HG03378 (cell line): ENCODE measurements around the gene AKAP6.

Experiments used
- ATAC-seq: cut with Tn5 transposase; IDR thresholded peaks from one replicate; pipeline ENCODE4 v1.9.1; 2021; ENCODE audit warnings: mild to moderate bottlenecking, moderate library complexity; ENCODE audit not compliant: unreplicated experiment

AKAP6 gene

GRCh38 chr14:32473464-32473855 lies 144.4 kb downstream of the AKAP6 start:
- no peak for ATAC-seq

DNA sequence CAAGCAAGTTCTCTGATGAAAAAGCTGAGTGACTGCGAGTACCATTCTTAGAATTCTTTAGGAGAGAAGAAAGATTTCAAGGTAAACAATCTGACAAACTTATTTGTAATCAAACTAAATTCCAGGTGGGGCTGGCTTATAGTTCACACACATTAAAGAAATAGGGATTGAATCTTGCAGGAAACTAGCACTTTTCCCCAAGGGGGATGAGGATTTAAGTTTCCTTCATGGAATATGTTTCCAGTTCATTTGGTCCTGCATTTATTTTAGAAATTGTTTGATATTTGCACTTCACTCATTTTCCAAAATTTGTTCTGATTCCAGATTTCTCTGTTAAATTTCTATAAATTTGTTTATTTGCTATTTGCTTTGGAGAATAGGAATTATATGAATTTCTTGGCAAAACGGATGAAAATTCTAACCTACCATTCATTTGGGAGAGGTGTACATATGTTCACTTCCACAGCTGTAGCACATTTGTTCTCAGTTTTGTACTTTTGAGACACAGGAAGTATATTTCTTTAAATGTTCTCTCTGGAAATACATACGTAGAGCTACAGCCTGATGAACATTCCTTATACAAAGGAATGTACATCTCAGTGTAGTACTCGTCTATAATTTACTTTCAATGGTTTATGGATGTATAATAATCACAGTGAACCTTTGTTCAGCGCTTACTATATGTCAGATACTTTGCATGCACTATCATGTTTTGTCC lies 145.5 kb downstream of the AKAP6 start:
- ATAC-seq: no peak

- no peak for ATAC-seq
Observed at GRCh38 chr14:32476532-32476931, 147.4 kb downstream of the AKAP6 start.

- no peak for ATAC-seq
Observed at GRCh38 chr14:32477396-32477795, 148.3 kb downstream of the AKAP6 start.

DNA sequence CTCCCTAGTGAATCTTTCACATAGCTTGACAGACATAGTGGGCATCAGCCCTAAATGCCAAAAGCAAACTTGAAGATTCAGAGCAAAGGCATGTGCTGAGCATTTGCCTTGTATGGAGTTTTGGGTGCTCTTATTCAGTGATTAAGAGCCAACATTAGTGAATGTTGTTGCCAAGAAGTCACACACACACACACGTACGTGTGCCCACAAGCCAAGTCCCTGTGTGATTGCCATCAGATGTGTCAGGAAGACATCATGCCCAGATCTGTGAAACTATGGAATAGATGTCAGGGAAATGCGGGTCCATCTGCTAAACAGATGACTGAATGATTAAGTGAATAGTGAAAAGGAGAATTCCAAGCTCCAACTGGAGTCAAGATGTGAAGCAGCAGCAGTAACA lies 149.0 kb downstream of the AKAP6 start:
- ATAC-seq: no peak

GRCh38 chr14:32480337-32480736 lies 151.2 kb downstream of the AKAP6 start:
- ATAC-seq: no peak

- no peak for ATAC-seq
Observed at GRCh38 chr14:32481707-32482106, 152.6 kb downstream of the AKAP6 start.

GRCh38 chr14:32491416-32492016 lies 162.4 kb downstream of the AKAP6 start:
- ATAC-seq: no peak

DNA sequence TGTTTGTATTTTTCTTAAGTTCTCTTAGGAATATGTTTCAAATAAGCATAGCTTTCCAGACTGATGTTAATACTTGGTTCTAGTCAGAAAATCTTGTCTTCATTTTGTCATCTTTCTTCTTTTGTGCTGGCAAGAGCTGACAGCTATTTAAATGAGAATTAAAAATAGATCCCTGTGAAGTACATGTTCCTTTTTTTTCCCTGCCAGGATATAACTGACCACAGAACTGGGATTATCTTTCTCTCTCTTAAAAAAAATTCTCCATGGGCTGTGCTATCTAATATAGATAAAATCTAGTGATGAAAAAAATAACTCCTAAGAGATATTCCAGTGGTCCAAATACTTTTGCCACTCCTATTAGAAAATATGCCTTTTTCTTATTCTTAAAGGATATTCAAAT lies 163.4 kb downstream of the AKAP6 start:
- ATAC-seq: no peak

- no peak for ATAC-seq
Observed at GRCh38 chr14:32494609-32495434, 165.7 kb downstream of the AKAP6 start.

DNA sequence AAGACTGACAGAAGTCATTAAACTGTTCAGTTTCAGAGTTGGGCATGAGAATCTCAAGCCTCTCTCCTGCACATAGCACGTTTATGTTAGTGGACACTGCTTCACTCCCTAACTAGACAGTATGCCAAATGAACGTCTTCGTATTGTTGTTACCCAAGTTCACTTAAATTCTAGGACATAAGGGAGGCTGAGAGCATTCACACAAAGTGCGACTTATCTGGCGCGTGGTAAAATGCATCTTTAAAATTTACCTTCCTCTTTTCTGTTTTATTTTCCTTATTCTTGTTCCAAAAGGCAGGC lies 166.3 kb downstream of the AKAP6 start:
- ATAC-seq: no peak

DNA sequence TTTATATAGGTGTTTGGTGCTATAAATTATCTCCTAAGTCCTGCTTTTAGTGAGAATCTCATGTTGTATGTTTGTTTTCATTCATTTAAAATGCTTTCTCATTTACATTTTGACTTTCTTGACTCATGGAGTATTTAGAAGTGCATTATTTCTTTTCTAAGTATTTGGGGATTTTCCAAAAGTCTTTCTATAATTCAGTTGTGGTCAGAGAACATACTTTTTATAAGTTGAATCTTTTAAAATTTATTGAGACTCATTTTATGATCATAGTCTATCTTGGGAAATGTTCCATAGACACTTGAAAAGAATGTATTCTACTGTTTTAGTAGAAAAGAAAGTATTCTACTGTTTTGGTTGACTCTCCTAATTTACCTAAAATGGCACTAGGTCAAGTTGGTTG lies 168.2 kb downstream of the AKAP6 start:
- ATAC-seq: no peak

- ATAC-seq: no peak
Observed at GRCh38 chr14:32507029-32507984, 178.2 kb downstream of the AKAP6 start.

DNA sequence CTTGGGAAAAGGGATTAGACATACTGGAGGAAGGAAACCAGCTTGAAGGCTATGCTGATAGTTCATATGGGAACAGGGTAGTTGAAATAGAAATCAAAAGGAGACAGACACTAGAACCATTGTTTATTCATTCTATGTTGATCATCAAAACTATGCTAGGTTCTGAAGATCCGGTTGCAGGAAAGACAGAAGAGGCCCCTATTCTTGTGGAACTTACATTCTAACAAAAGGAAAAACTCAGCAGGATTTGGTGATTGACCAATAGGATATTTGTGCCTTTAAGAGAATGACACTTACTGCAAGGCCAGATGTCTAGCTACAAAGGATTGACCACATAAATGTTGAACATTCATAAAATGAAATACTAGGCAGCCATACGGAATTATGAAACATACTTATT lies 179.2 kb downstream of the AKAP6 start:
- no peak for ATAC-seq

- ATAC-seq: no peak
Observed at GRCh38 chr14:32509632-32510187, 180.6 kb downstream of the AKAP6 start.

- ATAC-seq: no peak
Observed at GRCh38 chr14:32510815-32511214, 181.7 kb downstream of the AKAP6 start.

DNA sequence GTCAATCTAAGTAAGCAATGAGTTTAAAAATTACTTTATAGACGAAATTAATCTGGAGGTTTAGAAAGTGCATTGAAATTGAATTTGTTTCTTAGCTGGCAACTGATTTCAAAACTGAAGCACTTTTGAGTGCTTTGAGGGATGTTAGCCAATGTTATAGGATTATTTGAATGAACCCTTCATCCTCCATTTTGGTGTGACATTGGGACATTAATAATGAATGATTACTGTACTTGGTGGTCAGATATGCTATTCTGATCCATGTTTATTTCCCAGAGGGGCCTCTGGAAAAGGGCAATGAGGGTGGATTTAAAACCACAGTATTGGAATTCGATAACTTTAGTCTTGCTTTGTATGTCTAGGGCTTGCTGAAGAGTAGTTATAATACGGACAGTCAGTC lies 183.2 kb downstream of the AKAP6 start:
- no peak for ATAC-seq

DNA sequence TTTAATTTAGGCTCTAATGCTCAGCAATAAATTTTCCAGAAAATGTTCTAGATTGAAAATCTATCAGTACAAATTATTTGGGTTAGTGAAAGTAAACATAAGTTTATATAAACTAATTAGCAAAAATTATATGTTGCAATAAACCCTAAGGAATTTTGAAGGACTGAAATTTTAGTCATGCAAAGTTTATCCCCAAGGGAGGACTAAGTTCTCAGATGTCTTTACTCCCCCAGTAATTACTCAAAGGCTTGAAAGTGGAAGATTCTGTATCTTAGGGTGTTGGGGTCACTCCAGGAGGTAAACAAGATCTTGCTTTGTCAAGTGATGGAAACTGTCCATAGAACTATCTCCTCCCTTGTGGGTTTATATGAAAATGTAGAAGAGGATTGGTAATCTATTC lies 183.7 kb downstream of the AKAP6 start:
- no peak for ATAC-seq

GRCh38 chr14:32513571-32514009 lies 184.5 kb downstream of the AKAP6 start:
- no peak for ATAC-seq

GRCh38 chr14:32514236-32514635 lies 185.1 kb downstream of the AKAP6 start:
- ATAC-seq: no peak

DNA sequence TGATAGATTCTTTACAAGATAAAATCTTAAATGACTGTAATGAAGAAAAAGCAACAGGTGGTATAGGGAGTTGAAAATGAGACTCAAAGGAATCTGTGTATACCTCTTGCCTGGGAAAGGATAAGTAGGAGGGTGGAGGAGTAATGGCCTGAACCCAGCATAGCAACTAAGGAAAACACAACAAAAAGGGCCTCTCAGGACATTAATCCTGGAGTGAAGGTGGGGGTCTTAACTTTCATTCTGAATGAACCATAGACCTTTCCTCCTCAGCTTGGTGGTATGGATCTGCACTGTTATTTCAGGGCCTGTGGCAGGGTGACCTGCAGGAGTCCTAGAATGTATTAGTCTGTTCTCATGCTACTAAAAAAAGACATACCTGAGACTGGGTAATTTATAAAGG lies 185.6 kb downstream of the AKAP6 start:
- ATAC-seq: no peak
